HepG2 (cell line): ENCODE measurements around the gene GLT1D1. TPM values are rescaled to one million over a fixed set of nuclear protein-coding genes. Genes with fewer than 3 reads are reported as not detected.
A peak's percentile ranks its signal among the peaks of the same experiment; 100 is the strongest.

Experiments used
- CBX5 ChIP-seq: sonication (generic); formaldehyde crosslinking; IDR thresholded peaks from 2 replicates; pipeline ENCODE4 v1.4.0; 2020; ENCODE audit warnings: missing genetic modification reagents, borderline replicate concordance
- KDM3A ChIP-seq: IDR thresholded peaks from 2 replicates; pipeline ENCODE4 v1.6.1; 2018; ENCODE audit warnings: low read depth, missing compliant biosample characterization
- NR2F1 ChIP-seq, 2 experiments: fragments of 450-650 bp in 1 of 2; formaldehyde crosslinking in 1 of 2; IDR thresholded peaks; 2 replicates each; pipeline versions ENCODE4 v1.5.0 to v1.6.1; 2016 to 2020; ENCODE audit warnings: mild to moderate bottlenecking in 1 of 2, missing compliant biosample characterization in 1 of 2, missing genetic modification reagents in 1 of 2, moderate library complexity in 1 of 2
- RAD21 ChIP-seq: fragments of 450-650 bp; formaldehyde crosslinking; IDR thresholded peaks from 2 replicates; pipeline ENCODE4 v1.5.0; 2020; ENCODE audit warnings: mild to moderate bottlenecking
- U2AF2 ChIP-seq: fragments of 200-400 bp; formaldehyde crosslinking; IDR thresholded peaks from 2 replicates; pipeline ENCODE4 v1.6.1; 2017; ENCODE audit warnings: low read depth, mild to moderate bottlenecking, low read length
- ZFYVE20 ChIP-seq: sonication (generic); formaldehyde crosslinking; IDR thresholded peaks from 2 replicates; pipeline ENCODE4 v1.8.0; 2023; ENCODE audit warnings: low read depth, mild to moderate bottlenecking, moderate library complexity, missing genetic modification reagents, borderline replicate concordance
- ZKSCAN1 ChIP-seq: fragments of 150-350 bp; IDR thresholded peaks from 2 replicates; pipeline ENCODE4 v1.6.1; 2014; ENCODE audit warnings: low read length
- ZNF264 ChIP-seq: sonication (generic); formaldehyde crosslinking; IDR thresholded peaks from 2 replicates; pipeline ENCODE4 v1.4.0; 2020; ENCODE audit warnings: missing genetic modification reagents
- ZNF75D ChIP-seq: sonication (generic); formaldehyde crosslinking; IDR thresholded peaks from 2 replicates; pipeline ENCODE4 v1.8.1; 2023; ENCODE audit warnings: missing genetic modification reagents, mild to moderate bottlenecking, borderline replicate concordance
- ZNF777 ChIP-seq: sonication (generic); formaldehyde crosslinking; IDR thresholded peaks from 2 replicates; pipeline ENCODE4 v1.4.0; 2020; ENCODE audit warnings: missing genetic modification reagents
- polyA plus RNA-seq, 8 experiments: library from polyadenylated mRNA; depleted of rRNA in 3 of 8; stranded (reverse) in 7 of 8; unstranded in 1 of 8; fragments of >200 nt; fragmentation: Illumina TruSeq in 4 of 8; extraction: Trizol in 4 of 8; gene quantifications; 2 replicates each; pipeline versions ENCODE4 v1.2.1 to v1.2.3, GENCODE V29; 2011 to 2016; ENCODE audit warnings: low read depth in 4 of 8, missing spikeins in 1 of 8, mixed read lengths in 1 of 8; ENCODE audit not compliant: insufficient read depth in 1 of 8
- total RNA-seq, 5 experiments: library from RNA; depleted of rRNA; stranded (reverse); fragments of >200 nt; fragmentation: Illumina TruSeq; extraction: Trizol; gene quantifications; 2 replicates each; pipeline ENCODE4 v1.2.3, GENCODE V29; 2016; ENCODE audit warnings: low read depth in 1 of 5
- TF ChIP-seq, protein P1 (sequence below): sonication (generic); formaldehyde crosslinking; IDR thresholded peaks from 2 replicates; pipeline ENCODE4 v1.9.0; 2021; ENCODE audit warnings: missing genetic modification reagents, mild to moderate bottlenecking, borderline replicate concordance
- TF ChIP-seq, protein P2 (sequence below): sonication (generic); formaldehyde crosslinking; IDR thresholded peaks from 2 replicates; pipeline ENCODE4 v1.4.0; 2020; ENCODE audit warnings: missing genetic modification reagents, borderline replicate concordance
- TF ChIP-seq, protein P3 (sequence below), 2 experiments: fragments of 450-650 bp in 1 of 2; sonication (generic) in 1 of 2; formaldehyde crosslinking in 1 of 2; IDR thresholded peaks; 2 replicates each; pipeline versions ENCODE4 v1.6.1 to v1.8.0; 2016 to 2022; ENCODE audit warnings: antibody characterized with exemption in 1 of 2, mild to moderate bottlenecking in 1 of 2, missing genetic modification reagents in 1 of 2
- TF ChIP-seq, protein P4 (sequence below): sonication (generic); formaldehyde crosslinking; IDR thresholded peaks from 2 replicates; pipeline ENCODE4 v1.8.1; 2023; ENCODE audit warnings: mild to moderate bottlenecking, moderate library complexity, missing genetic modification reagents

Gene GLT1D1
- total and polyA plus RNA-seq, 2 of the 13 experiments (the other 11 are each of a cell fraction or from before 2014, with no cell fraction given), result 0.09 to 0.17 TPM

DNA sequence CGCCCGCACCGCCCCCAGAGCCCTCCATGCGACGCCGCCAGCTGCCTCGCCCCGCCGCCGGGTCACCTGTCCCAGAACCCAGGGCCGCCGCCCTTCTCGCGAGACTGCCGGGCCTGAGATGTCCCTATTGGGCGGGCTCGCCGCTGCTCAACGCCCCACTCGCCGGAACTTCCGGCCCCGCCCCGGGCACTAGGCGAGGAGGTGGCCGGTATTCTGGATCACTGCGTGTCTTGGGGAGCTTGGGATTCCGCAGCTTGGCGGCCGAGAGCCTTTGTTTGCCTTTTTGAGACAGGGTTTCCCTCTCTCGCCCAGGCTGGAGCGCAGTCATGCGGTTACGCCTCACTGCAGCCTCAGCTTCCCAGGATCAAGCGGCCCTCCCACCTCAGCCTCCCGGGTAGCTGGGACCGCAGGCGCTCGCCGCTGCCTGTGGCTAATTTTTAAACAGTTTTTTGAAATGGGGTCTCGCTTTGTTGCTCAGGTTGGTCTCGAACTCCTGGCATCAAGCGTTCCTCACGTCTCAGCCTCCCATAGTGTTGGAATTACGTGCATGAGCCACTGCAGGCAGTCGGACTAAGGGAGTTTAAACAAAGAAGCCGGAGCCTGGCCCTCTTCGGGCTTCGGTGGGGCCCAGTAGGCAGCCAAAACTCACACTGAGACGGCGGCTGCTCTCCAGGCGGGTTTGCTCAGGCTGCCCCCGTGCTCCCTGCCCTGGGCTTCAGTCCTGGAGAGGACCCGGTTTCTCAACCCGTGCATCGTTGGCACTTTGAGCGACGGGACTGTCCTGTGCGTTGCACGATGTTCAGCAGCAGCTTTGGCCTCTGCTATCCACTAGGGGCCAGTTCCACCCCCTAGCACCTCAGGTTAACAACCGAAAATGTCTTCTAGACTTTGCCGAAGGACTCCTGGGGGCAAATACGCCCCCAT, 29.1 kb upstream of the GLT1D1 start, which contains the start of gene SLC15A4 (continued):
- TF ChIP-seq, protein P1, sequence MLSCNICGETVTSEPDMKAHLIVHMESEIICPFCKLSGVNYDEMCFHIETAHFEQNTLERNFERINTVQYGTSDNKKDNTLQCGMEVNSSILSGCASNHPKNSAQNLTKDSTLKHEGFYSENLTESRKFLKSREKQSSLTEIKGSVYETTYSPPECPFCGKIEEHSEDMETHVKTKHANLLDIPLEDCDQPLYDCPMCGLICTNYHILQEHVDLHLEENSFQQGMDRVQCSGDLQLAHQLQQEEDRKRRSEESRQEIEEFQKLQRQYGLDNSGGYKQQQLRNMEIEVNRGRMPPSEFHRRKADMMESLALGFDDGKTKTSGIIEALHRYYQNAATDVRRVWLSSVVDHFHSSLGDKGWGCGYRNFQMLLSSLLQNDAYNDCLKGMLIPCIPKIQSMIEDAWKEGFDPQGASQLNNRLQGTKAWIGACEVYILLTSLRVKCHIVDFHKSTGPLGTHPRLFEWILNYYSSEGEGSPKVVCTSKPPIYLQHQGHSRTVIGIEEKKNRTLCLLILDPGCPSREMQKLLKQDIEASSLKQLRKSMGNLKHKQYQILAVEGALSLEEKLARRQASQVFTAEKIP (CRISPR knock-in tag), result no peak
- no peak; the same call in none of the 2 replicates for TF ChIP-seq ZNF777 (CRISPR knock-in tag)
- TF ChIP-seq ZKSCAN1, result no peak
- TF ChIP-seq KDM3A, result no peak
- TF ChIP-seq U2AF2, result no peak
- no peak; the same call in 1 of the 2 replicates for TF ChIP-seq CBX5 (CRISPR knock-in tag)
- no peak for TF ChIP-seq NR2F1 (CRISPR knock-in tag; IDR thresholded peaks at IDR 0.05)
- TF ChIP-seq, protein P2, sequence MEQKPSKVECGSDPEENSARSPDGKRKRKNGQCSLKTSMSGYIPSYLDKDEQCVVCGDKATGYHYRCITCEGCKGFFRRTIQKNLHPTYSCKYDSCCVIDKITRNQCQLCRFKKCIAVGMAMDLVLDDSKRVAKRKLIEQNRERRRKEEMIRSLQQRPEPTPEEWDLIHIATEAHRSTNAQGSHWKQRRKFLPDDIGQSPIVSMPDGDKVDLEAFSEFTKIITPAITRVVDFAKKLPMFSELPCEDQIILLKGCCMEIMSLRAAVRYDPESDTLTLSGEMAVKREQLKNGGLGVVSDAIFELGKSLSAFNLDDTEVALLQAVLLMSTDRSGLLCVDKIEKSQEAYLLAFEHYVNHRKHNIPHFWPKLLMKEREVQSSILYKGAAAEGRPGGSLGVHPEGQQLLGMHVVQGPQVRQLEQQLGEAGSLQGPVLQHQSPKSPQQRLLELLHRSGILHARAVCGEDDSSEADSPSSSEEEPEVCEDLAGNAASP (CRISPR knock-in tag), result peak; percentile 32; the same call in 1 of the 2 replicates
- no peak for TF ChIP-seq ZFYVE20 (CRISPR knock-in tag)
- no peak for TF ChIP-seq RAD21 (CRISPR knock-in tag)
- no peak for TF ChIP-seq ZNF75D
- TF ChIP-seq, protein P3, sequence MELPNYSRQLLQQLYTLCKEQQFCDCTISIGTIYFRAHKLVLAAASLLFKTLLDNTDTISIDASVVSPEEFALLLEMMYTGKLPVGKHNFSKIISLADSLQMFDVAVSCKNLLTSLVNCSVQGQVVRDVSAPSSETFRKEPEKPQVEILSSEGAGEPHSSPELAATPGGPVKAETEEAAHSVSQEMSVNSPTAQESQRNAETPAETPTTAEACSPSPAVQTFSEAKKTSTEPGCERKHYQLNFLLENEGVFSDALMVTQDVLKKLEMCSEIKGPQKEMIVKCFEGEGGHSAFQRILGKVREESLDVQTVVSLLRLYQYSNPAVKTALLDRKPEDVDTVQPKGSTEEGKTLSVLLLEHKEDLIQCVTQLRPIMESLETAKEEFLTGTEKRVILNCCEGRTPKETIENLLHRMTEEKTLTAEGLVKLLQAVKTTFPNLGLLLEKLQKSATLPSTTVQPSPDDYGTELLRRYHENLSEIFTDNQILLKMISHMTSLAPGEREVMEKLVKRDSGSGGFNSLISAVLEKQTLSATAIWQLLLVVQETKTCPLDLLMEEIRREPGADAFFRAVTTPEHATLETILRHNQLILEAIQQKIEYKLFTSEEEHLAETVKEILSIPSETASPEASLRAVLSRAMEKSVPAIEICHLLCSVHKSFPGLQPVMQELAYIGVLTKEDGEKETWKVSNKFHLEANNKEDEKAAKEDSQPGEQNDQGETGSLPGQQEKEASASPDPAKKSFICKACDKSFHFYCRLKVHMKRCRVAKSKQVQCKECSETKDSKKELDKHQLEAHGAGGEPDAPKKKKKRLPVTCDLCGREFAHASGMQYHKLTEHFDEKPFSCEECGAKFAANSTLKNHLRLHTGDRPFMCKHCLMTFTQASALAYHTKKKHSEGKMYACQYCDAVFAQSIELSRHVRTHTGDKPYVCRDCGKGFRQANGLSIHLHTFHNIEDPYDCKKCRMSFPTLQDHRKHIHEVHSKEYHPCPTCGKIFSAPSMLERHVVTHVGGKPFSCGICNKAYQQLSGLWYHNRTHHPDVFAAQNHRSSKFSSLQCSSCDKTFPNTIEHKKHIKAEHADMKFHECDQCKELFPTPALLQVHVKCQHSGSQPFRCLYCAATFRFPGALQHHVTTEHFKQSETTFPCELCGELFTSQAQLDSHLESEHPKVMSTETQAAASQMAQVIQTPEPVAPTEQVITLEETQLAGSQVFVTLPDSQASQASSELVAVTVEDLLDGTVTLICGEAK (IDR thresholded peaks at IDR 0.05), result peak; percentile 49
- TF ChIP-seq, protein P3 (CRISPR knock-in tag; IDR thresholded peaks at IDR 0.05), result no peak
- TF ChIP-seq ZNF264, result no peak; the same call in 1 of the 2 replicates
- TF ChIP-seq, protein P4, sequence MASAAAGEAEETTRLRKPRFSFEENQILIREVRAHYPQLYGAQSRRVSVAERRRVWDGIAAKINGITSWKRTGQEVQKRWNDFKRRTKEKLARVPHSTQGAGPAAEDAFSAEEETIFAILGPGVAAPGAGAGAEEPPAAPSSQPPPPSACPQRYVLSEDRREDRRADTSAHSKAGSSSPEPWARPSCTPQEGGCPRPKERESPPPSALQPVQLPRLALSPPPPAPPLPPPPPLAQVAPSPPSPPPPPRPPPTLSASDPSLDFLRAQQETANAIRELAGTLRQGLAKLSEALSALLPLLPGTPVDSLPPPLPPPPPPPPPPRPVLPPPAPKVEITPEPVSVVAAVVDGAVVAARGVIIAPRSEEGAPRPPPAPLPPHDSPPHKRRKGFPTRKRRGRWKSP (CRISPR knock-in tag), result 0 out of 2 replicates have a peak, but pooled peaks have one; percentile 20
